Sigmoid colon (tissue), 7 donors: ENCODE measurements around the gene FGF3. TPM values are rescaled to one million over a fixed set of nuclear protein-coding genes. Genes with fewer than 3 reads are reported as not detected.

Experiments
- DNase-seq: peaks from one replicate; pipeline ENCODE4 v3.0.0-alpha.2; 2019
- H3K27ac ChIP-seq, 4 donors: fragments of 200-600 bp; sonication (generic); one replicate each; pipeline ENCODE4 v1.5.1; 2016 to 2019; ENCODE audit warnings: mild to moderate bottlenecking in 1 of 4
- H3K27me3 ChIP-seq, 3 donors: fragments of 200-600 bp; sonication (generic); one replicate each; pipeline ENCODE4 v1.5.1; 2019; ENCODE audit warnings: mild to moderate bottlenecking in 1 of 3
- H3K36me3 ChIP-seq, 4 donors: fragments of 200-600 bp; sonication (generic); one replicate each; pipeline ENCODE4 v1.5.1; 2016 to 2019
- H3K4me1 ChIP-seq, 4 donors: fragments of 200-600 bp; sonication (generic); one replicate each; pipeline ENCODE4 v1.5.1; 2017 to 2019
- H3K4me3 ChIP-seq, 4 donors: fragments of 200-600 bp; sonication (generic); one replicate each; pipeline ENCODE4 v1.5.1; 2017 to 2019; ENCODE audit warnings: mild to moderate bottlenecking in 2 of 4, moderate library complexity in 1 of 4
- H3K9me3 ChIP-seq, 4 donors: fragments of 200-600 bp in 3 of 4; sonication (generic) in 3 of 4; one replicate each; pipeline versions ENCODE4 v1.5.1 to v1.6.1; 2013 to 2019
- EP300 ChIP-seq, 4 donors: sonication (generic); formaldehyde crosslinking; IDR thresholded peaks; one replicate each; pipeline ENCODE4 v1.6.1; 2017; ENCODE audit warnings: antibody characterized with exemption in 4 of 4
- POLR2A ChIP-seq, 2 donors: fragments of 450-650 bp; IDR thresholded peaks; one replicate each; pipeline ENCODE4 v1.6.1; 2016; ENCODE audit warnings: antibody characterized with exemption in 2 of 2, mild to moderate bottlenecking in 2 of 2, moderate library complexity in 2 of 2
- POLR2AphosphoS5 ChIP-seq, 4 donors: sonication (generic); formaldehyde crosslinking; IDR thresholded peaks; one replicate each; pipeline ENCODE4 v1.6.1; 2017; ENCODE audit warnings: antibody characterized with exemption in 4 of 4
- WGBS, 2 donors: extraction: QIAGEN DNeasy Blood & Tissue Kit; methylation state at CpG; one replicate each; pipeline ENCODE4 v1.1.7; 2013; 5-methylcytosine and 5-hydroxymethylcytosine counted together
- intact Hi-C: fragments of 100-400 bp; cut with DNase I; formaldehyde crosslinking; loops from one replicate; pipeline ENCODE4 v1.15.1; 2023
- polyA plus RNA-seq, 3 donors: library from polyadenylated mRNA; stranded (reverse); fragments of 200-250 nt; gene quantifications; one replicate each; pipeline ENCODE4 v1.2.3, GENCODE V29; 2013
- total RNA-seq, 4 donors: library from RNA; depleted of rRNA; stranded (reverse); fragments of >200 nt; gene quantifications; one replicate each; pipeline ENCODE4 v1.1.0, GENCODE V29; 2016
- TF ChIP-seq, protein P1 (sequence below), 4 experiments: fragments of 450-650 bp in 3 of 4; fragments of 200-600 bp in 1 of 4; IDR thresholded peaks; one replicate each; pipeline ENCODE4 v1.5.1; 2016 to 2019; ENCODE audit warnings: antibody characterized with exemption in 4 of 4, mild to moderate bottlenecking in 3 of 4, moderate library complexity in 2 of 4
- donor health status: healthy with polysubstance abuse.
- donor health status: Bipolar disorder and iron deficiency.
- donor health status: healthy.

Gene FGF3
- total and polyA plus RNA-seq, 7 donors = not detected

DNA sequence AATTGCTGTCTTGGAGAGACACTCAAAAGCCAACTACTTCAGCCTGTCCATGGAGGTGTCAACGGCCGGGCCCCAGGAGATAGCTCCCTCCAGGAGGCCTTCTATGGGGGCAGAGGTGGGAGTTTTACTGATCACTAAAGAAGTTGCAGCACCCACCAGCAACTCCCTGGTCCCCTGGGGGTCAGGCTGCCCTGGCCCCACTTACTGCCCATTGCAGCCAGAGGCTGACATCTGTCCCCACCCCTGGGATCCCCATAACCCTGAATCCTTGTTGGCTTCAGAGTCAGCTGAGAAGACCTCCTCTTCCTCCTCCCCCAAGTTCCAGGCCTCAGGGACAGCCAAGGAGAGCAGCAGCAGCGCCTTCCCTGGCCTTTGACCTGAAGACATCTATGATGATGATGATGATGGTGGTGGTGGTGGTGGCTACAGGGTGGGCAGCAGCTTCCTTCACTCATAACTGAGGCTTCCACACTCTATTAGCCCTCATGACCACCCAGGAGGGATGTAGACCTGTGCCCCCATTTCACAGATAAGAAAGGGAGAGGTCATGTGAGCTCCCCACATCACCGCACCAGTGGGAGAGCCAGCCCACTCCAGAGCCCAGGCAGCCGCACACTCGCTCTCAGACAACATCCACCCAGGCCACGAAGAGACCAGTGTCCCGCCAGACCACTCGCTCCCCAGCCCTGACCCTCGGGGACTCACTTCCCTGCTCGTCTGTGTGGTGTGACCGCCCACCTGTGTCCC lies 43.8 kb upstream of the FGF3 start:
- intact Hi-C loops = no loop called here
- 83 to 88% methylated on average over 12 of the region's 12 CpGs for WGBS, 2 donors

DNA sequence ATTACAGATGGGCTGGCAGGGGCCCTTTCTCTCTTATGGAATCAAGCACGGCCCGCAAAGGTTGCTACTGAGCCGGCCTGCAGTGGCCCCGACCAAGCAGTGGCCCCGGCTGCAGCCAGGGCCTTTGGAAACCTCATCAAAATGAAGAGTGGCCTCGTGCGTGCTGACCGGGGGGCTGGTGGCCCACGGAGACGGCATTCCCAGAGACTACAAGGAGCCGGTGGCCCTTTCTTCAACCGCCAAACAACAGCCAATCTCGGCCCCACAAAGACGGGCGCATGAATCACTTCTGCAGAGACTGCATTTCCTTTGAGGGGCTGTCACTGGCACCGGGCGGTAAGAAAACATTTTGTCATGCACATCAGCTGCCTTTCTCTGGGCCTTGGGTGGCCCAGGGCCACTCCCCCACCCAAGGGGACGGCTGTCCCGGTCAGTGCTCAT lies 43.1 kb upstream of the FGF3 start:
- peaks cover 0 to 53% (median 0%) of the 10 kb centered on the region in 3 donors for H3K27me3 ChIP-seq
- H3K9me3 ChIP-seq = no peaks in the 10 kb centered on the region
- DNase-seq = no peak
- H3K4me1 ChIP-seq = no peaks in the 10 kb centered on the region
- WGBS, 2 donors = 61 to 80% methylated on average over 19 of the region's 19 CpGs
- H3K27ac ChIP-seq = no peak overlapping the region
- TF ChIP-seq POLR2AphosphoS5 (IDR thresholded peaks at IDR 0.05) (no peak), EP300 (IDR thresholded peaks at IDR 0.05) (no peak), POLR2A (IDR thresholded peaks at IDR 0.05) (no peak)
- TF ChIP-seq, protein P1, sequence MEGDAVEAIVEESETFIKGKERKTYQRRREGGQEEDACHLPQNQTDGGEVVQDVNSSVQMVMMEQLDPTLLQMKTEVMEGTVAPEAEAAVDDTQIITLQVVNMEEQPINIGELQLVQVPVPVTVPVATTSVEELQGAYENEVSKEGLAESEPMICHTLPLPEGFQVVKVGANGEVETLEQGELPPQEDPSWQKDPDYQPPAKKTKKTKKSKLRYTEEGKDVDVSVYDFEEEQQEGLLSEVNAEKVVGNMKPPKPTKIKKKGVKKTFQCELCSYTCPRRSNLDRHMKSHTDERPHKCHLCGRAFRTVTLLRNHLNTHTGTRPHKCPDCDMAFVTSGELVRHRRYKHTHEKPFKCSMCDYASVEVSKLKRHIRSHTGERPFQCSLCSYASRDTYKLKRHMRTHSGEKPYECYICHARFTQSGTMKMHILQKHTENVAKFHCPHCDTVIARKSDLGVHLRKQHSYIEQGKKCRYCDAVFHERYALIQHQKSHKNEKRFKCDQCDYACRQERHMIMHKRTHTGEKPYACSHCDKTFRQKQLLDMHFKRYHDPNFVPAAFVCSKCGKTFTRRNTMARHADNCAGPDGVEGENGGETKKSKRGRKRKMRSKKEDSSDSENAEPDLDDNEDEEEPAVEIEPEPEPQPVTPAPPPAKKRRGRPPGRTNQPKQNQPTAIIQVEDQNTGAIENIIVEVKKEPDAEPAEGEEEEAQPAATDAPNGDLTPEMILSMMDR (IDR thresholded peaks at IDR 0.05) = no peak
- intact Hi-C loops = no loop called here
- no peaks in the 10 kb centered on the region for H3K36me3 ChIP-seq
- H3K4me3 ChIP-seq = no peak overlapping the region

More for the DNA sequence above, 43.8 kb upstream of the FGF3 start:
- no peak for DNase-seq
- no peak overlapping the region for H3K27ac ChIP-seq
- TF ChIP-seq POLR2AphosphoS5 (IDR thresholded peaks at IDR 0.05) = no peak
- TF ChIP-seq EP300 (IDR thresholded peaks at IDR 0.05) = no peak
- TF ChIP-seq, protein P1 (IDR thresholded peaks at IDR 0.05) = no peak
- no peak for TF ChIP-seq POLR2A (IDR thresholded peaks at IDR 0.05)
- H3K27me3 ChIP-seq = peaks cover 0 to 55% (median 0%) of the 10 kb centered on the region in 3 donors
- H3K36me3 ChIP-seq = no peaks in the 10 kb centered on the region
- no peak overlapping the region for H3K4me3 ChIP-seq
- no peaks in the 10 kb centered on the region for H3K4me1 ChIP-seq
- no peaks in the 10 kb centered on the region for H3K9me3 ChIP-seq

DNA sequence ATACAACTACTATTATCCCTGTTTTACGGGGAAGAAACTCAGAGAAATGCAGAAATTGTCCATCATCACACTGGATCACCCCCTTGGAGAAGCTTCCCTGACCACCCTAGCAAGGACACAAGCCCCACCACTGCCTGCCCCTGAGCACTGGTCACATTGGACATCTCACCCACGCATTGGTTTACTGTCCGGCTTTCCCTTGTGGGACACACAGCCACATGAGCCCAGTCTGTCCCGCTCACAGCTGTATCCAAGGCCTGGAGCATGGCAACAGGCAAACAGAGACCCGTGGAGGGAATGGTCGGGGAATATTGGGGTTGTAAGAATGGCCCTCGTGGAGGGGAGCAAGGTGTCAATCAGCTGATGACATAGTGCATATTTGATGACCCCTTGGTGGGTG lies 42.7 kb upstream of the FGF3 start:
- Histone ChIP-seq H3K9me3 (no peaks in the 10 kb centered on the region), H3K36me3 (no peaks in the 10 kb centered on the region), H3K4me1 (no peaks in the 10 kb centered on the region), H3K27me3 (peaks cover 0 to 53% (median 0%) of the 10 kb centered on the region in 3 donors), H3K27ac (no peak overlapping the region), H3K4me3 (no peak overlapping the region)
- WGBS, 2 donors = 77 to 85% methylated on average over 7 of the region's 7 CpGs
- DNase-seq = no peak
- TF ChIP-seq POLR2AphosphoS5 (IDR thresholded peaks at IDR 0.05) (no peak), POLR2A (IDR thresholded peaks at IDR 0.05) (no peak), EP300 (IDR thresholded peaks at IDR 0.05) (no peak)
- TF ChIP-seq, protein P1 (IDR thresholded peaks at IDR 0.05) = no peak
- intact Hi-C loops = no loop called here

DNA sequence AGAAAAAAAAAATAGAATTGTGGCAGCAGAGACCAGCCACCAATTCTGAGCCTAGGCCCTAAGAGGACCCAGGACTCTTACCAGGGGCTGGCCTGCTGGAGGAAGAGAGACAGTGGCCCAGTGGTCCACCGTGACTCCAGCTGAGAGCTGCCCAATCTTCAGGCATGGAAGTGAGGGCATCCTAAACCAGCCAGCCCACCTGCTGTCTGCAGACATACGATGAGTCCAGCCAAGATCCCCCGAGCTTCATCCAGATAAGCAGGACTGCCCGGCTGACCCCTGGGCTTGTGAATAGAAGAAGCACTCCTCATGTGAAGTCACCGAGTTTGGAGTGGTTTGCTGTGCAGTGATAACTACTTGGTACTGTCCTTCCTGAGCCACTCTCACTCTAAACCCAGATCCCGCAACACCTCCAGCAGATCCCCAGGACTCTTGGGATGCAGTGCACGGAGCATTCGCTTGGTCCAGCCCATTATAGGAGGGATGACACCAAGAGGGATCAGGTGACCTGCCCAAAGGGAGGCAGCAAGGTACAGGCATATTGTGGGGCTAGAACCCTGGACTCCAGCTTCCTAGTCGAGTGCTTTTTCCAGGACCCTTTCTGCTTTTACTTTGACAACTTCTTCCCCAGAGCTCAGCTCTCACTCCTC lies 41.7 kb upstream of the FGF3 start:
- WGBS, 2 donors = 86 to 88% methylated on average over 9 of the region's 9 CpGs
- Histone ChIP-seq H3K4me3 (no peak overlapping the region), H3K27me3 (peaks cover 0 to 53% (median 0%) of the 10 kb centered on the region in 3 donors), H3K27ac (no peak overlapping the region), H3K36me3 (no peaks in the 10 kb centered on the region), H3K4me1 (no peaks in the 10 kb centered on the region), H3K9me3 (no peaks in the 10 kb centered on the region)
- DNase-seq = no peak
- TF ChIP-seq, protein P1 (IDR thresholded peaks at IDR 0.05) = no peak
- TF ChIP-seq POLR2A (IDR thresholded peaks at IDR 0.05) (no peak), EP300 (IDR thresholded peaks at IDR 0.05) (no peak), POLR2AphosphoS5 (IDR thresholded peaks at IDR 0.05) (no peak)
- intact Hi-C loops = no loop called here
